C4-2B (cell line): ENCODE results near the gene PHLDA2.

ENCODE experiments used
- CTCF ChIP-seq: fragments of 450-650 bp; conservative IDR thresholded peaks from 2 replicates; pipeline ENCODE4 v1.5.1; 2017; ENCODE audit warnings: mild to moderate bottlenecking
- ZFX ChIP-seq: fragments of 450-650 bp; IDR thresholded peaks from 2 replicates; pipeline ENCODE4 v1.6.1; 2017

GRCh38 chr11:2916114-2916891 lies 12.9 kb downstream of the PHLDA2 start:
- TF ChIP-seq CTCF (no peak), ZFX (no peak)
